GM11168 (cell line): ENCODE results near the gene ITGB8.
"Not testable (repeated sequence)": the region's sequence is repeated elsewhere in the genome, so short reads cannot be mapped to it uniquely, and the experiment has no call there.

Experiments used
- in situ Hi-C: fragments of 300-500 bp; cut with MboI; formaldehyde crosslinking; loops from one replicate; pipeline ENCODE4 v1.12.0; 2022; ENCODE audit warnings: low sequenced_read_pairs; ENCODE audit not compliant: unreplicated experiment

Gene ITGB8

DNA sequence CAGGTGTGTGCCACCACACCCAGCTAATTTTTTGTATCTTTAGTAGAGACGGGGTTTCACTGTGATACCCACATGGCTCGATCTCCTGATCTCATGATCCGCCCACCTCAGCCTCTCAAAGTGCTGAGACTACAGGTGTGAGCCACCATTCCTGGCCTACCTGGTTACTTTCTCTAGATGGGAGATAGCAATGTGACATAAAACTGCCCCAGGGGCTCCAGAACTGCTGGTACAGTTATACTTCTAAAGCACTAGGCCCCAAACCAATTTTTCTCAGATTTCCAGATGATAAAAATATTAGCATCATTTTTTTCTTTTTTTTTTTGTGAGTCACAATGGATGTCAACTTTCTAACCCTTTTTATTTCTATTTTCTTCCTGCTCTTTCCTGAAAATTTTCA, 27.4 kb downstream of the ITGB8 start:
- in situ Hi-C loops, result no loop called here

DNA sequence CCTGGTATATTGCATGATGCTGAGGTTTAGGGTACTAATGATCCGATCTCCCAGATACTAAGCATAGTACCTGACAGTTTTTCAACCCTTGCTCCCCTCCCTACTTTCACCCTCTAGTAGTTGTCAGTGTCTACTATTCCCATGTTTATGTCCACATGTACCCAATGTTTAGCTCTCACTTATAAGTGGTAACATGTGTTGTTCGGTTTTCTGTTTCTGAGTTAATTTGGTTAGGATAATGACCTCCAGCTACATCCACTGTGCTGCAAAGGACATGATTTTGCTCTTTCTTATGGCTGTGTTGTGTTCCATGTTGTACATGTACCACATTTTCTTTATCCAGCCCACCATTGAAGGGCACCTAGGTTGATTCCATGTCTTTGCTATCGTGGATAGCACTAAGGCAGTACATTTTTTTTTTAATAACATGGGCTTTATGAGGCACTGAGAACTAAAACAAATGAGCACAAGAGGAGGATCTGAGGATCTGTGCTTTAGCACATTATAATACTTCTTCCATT, 28.1 kb downstream of the ITGB8 start:
- in situ Hi-C loops, result no loop called here

DNA sequence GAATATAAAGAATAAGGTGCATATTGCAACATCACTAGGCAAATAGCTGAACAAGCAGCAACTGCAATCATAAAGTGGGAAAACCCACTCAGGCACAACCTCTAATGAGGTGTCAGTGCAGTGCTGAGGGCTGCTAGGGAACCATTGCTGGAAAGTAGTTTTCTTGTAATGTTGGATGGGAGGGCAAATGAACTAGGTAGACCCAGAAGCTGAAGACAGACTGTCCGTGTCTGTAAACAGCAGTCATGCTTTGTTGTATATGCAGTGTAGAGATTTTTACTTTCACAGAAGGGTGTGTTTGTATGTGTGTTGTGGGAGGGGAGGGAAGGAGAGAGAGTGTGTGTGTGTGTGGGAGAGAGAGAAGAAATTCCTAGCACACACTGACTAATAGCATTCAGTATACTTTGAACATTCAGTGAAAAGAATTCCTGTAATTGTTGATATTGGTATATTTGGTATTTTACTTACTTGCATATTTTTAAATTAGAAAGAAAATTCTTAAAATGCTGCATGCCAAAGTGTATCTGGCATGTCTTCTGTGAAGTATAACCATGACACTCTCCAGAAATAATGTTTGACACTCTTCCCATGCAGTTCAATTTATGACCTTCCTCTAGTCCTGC, 28.8 kb downstream of the ITGB8 start:
- in situ Hi-C loops, result no loop called here

DNA sequence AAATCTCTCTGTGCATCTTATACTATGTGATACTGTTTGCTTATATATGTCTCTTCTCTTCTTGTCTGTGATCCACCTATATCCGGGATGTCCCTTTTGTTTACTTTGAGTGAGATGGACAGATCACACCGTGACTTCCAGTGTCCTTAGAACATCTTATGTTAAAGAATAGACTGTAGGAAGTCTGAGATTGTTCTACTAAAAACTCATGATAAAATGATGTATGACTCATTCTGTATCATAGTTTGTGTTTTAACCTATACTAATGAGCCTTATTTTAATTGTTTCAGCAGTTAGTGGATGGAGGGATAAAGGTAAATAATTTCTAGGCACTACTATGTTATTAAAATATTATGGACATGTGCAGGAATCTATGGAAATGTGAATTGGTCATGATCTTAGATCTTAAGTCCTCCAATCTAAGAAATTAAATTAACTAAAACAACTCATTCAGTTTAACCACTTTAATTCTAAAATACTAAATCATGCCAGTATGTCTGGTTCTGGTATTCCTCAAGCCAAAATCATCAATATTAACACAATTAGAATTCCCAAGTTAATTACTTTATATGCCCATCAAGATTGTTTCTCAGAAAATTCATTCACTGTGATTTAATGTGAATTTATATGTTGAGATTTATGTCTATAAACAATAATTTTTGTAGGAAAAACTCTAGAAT, 32.0 kb downstream of the ITGB8 start:
- in situ Hi-C loops, result no loop called here

DNA sequence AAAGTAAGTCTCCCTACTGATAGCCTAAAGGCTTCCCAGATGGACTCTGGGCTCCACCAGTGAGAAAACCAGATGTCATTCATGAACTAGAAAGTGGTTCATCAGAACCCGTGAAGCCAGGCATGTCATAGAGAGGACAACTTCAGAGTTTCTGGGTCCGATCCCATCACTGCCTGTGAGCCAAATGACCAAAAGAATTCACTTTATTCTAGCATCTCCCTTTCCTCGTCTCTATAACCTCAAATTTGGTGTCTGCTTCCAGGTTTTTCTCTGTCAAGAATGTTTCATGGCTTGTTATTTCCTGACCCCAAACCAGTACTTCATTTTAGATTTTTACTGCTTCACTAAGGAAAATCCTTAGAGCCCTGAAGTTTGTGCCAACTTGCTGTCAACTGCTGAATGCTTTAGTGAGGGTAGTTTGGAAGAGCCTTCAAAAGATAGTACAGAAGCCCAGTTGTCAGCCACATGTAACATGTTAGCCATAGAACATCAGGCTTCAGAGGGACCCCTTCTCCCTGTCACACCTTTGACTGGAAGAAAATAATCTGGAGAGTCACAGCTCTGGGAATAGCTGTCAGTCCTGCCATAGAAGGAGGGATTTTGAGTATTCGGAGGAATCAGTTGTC, 34.0 kb downstream of the ITGB8 start:
- in situ Hi-C loops, result no loop called here

DNA sequence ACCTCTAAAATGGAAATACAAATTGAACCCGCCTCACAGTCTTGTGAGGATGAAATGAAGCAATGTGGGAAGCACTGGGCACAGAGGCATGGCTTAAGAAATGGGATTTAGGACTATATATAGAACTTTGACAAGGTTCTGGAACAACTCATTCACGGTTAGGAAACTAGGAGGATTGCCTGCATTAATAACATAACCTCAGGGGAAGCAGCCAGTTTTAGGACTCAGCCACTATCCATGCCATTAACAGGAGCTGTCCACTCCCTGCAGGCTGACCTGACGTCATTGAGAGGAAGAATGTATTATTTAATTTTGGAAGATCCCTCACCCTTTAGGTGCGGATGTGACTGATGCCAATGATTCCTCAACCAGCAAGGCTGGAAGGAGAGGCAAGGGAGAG, 34.8 kb downstream of the ITGB8 start:
- in situ Hi-C loops, result no loop called here

DNA sequence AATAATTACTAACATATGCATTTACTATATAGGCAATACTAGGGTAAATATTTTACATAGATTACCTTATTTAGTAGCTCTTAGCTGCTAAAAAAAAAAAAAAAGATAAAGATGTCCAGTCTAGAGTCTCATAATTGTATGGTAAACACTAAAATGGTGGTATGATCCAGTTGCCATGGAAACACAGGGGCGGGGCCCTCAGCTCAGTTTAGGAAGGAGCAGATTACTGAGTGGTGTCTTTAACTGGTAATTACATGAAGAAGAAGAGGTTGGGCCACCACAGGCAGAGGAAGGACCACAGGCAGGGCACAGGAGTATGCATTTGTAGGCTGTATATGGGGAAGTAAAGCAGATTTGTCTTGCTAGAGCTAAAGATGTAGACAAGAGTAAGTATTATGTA, 43.7 kb downstream of the ITGB8 start:
- in situ Hi-C loops, result no loop called here

DNA sequence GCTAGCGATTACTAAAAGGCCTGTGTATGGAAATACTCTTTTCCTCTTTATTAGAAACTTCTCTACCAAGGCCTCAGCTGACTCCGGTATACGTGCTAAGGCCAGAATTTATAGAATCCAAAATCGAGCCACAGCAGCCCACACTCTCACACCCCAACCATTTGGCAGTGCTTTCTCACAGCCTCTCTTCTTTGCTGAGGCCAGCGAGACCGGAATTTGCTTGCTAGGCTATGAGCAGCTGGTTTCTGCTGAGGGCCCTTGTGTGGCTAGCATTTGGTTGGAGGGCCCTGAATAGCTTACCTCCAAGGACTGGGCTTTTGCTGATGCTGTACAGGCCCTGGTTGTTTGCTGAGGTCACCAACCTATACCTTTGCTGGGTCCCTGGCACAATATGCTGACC, 46.1 kb downstream of the ITGB8 start:
- in situ Hi-C loops, result no loop called here

DNA sequence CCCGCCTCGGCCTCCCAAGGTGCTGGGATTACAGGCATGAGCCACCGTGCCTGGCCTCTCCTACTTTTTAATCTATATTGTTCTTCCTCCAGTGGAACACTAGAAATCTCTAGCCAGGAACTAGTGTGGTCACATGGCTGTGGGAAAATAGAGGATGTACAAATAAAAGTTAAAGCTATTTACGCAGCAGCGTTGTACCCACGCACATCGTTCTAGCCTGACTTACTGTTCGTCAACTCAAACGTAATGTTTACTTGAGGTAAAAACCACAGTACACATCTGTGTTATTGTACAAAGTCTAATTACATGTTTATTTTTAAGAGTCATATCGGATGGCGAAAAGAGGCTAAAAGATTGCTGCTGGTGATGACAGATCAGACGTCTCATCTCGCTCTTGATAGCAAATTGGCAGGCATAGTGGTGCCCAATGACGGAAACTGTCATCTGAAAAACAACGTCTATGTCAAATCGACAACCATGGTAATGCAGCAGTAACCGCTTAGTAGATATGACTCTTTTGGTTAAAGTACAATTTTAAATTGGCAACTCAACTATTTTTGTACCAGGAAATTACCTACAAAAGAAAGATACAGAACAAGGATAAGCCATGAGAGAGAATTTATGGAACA, 50.8 kb downstream of the ITGB8 start:
- in situ Hi-C loops, result no loop called here

DNA sequence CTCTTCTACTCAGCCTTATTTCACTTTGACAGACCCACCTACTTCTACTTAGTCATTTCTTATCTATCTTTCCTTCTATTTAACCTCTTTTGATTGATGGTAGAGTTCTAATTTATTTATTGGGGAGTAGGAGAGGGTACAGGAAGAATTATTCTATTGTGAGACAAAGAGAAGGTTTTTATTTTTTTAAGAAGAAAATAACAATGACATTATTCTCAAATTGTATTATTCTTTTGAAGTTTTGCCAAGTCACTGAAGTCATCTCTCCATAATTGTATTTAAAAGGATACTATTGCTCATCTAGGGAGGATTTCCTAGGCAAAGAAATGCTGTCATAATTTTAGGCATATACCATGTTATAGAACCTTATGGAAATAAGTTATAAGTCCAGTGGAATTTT, 52.7 kb downstream of the ITGB8 start:
- in situ Hi-C loops, result no loop called here

DNA sequence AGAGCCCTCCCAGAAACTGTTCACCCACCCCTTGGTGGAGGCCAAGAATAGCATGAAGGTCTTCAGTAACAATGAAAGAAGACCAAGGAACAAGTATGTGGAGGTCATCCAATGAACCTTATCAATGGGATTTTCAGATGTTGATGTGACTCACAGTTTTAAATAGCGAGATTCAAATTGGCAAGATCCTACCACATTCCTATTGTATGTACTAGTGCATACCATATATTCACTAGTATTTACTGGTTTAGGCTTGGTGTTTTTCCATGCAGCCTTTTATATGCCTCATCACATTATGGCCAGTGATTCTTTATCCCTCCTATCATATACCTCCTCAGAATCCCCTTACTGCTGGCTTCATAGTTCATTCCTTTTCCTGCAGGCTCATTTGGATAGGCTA, 54.4 kb downstream of the ITGB8 start:
- in situ Hi-C loops, result no loop called here

DNA sequence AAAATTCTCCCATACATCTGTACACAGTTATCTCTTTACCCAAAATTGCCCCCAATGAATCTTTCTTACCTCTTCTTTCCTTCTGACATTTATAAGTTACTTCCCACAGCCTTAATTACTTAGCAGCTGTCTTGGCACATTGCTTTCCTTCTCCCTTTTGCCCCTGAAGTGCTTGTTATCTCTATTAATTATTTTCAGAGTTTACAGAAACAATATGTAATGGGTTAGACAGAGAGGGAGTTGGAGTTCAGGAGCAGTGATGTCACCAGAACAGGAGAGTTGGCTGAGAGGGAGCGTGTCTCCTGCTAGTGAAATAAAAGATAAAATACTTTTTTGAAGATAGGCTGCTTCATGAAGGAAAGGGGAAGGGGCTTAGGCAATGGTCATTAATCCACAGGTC, 57.4 kb downstream of the ITGB8 start:
- in situ Hi-C loops, result no loop called here

DNA sequence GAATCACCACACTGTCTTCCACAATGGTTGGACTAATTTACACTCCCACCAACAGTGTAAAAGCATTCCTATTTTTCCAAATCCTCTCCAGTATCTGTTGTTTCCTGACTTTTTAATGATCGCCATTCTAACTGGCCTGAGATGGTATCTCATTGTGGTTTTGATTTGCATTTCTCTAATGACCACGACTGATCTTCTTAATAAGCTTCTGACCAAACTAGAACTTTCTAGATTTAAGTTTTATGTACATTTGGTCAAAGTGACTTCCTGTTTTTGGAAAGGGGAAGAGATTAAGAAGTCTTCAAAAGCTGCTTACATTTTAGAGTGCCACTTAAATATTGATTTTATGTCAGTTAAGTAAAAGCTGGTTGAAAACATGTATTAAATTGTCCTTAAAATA, 58.5 kb downstream of the ITGB8 start:
- in situ Hi-C loops, result not testable (repeated sequence)

DNA sequence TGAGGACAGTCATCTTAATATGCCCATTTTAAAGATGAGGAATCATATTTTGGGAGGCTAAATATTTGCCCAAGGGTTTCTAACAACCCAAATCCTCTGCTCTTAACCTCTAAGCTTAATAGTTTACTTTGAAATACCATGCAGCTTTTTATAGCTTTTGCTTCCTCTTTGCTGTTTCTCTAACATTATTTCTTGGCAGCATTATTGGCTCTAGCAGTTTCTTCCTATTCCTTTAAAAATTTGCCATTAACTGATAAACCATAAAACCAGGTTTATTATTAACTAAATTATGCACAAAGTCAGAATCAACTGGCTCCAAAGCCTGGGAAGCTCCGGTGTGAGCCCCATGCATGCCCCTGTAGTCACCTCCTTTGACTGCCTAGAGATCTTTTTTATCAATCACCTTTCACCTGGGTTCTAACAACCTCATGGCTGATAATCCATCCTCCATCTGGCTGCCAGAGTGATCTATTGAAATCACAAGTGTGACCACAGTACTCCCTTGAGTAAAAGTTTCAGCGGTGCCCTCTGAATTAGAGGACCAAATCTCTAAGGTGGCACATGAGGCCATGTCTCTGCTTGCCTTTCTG, 62.4 kb downstream of the ITGB8 start:
- in situ Hi-C loops, result no loop called here

DNA sequence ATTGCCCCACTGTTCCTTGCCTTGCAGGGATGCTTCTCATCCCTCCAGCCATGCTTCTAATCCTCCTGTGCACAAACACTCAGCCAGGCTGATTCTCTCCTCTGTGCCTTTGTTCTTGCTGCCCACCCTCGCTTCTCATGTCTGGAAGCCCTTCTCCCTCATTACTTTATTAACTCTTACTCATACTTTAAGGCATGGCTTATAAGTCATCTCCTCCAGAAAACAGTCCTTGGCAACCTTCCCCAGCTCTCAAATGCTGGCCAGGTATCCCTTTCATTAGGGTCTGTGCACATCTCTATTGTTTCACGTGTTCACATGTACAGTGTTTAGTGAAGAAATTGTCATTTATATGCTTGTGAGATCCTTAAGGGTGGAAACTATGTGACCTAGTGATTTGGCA, 62.9 kb downstream of the ITGB8 start:
- in situ Hi-C loops, result no loop called here

DNA sequence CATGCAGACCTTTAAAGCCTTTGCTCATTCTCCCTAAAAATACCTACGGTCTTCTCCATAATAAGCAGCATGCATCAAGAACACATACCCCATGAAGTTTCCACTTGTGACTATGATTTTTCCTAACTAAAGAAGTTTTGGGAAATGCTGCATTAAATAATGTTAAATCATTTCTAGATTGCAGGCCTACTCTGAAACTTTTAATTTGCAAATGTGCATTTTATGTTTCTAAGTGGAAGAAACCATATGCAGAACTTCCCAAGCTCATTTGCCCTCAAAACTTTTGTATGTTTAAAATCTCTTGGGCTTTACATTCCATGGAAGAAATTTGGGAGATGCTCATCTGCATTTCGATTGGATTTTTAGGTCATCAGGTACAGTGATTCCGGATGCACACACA, 63.6 kb downstream of the ITGB8 start:
- in situ Hi-C loops, result no loop called here

DNA sequence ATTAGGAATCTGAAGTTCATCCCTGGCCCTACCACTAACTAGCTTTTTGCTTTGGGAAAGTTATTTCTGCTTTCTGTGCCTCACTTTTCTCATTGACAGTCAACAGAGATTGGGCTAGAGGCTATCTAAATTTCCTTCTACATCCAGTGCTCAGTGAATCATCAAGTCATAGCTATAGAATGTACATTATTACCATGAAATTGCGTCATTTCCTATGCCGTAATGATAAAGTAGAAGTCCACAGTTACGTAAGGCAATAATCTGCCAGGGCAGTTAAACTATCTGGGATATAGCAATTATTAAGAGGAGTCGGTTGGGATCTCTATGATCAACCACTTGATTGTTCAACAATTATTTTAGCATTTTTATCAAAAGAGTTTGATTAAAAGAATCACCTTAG, 64.4 kb downstream of the ITGB8 start:
- in situ Hi-C loops, result no loop called here

DNA sequence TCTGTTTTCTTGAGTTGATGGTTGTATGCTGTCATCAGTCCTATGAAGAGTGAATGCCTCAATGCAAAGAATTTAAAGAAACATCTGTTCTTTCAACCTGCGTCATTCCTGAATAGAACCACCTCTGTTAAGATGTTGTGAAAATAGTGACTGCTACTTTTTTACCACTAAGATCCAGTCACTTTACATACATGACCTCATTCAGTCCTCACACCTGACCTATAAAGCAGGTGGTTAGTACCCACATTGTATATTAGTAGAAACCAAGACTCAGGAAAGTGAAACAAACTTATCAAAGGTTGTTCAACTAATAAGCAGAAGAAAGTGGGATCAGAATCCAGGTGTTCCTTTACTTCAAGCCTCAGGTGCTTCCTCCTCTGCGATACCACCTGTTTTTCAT, 64.8 kb downstream of the ITGB8 start:
- in situ Hi-C loops, result no loop called here

DNA sequence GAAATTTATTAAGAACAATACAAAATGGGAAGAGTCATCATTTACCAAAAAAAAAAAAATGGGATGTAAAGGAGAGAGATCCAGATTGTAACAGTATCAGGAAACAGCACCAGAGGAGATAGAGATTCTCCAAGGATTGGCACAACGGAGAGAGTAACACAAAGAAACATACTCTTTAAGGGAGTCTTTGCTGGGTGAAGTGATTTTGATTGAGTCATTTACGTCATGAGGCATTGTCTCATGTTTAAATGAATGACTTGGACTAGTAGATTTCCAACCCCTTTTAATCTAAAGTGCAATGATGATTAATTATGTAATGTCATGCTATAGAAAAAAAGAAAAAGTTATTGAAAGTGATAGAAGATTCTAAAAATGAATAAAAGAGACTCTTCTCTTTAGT, 68.8 kb downstream of the ITGB8 start:
- in situ Hi-C loops, result no loop called here

DNA sequence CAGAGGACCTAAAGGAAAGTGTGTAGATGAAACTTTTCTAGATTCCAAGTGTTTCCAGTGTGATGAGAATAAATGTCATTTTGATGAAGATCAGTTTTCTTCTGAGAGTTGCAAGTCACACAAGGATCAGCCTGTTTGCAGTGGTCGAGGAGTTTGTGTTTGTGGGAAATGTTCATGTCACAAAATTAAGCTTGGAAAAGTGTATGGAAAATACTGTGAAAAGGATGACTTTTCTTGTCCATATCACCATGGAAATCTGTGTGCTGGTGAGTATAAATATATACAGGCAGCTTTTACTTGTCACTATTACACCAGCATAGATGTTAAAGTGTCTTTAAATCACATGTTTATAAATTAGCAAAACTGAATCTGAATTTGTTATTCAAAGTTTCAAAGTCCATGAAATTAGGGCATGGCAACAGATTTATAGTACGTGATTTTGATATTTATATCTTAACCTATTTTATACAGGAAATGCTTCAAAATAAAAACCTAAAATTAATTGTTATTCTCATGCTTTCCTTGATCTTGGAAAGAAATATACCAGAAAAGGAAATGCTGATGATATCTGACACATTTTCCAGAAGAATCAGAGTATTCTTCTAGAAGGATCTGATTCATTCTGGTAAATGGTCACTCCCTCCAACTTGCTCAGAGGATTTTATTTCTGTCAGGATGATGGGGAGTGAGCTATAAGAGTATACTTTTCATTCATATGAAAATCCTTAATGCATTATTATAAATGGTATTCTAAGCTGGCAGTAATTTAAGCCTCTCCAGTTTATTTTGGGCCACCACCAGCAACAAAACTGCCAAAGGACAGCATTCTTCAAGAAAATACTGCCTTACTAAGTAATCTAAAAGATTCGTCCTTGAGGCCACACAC, 71.4 kb downstream of the ITGB8 start:
- in situ Hi-C loops, result no loop called here
